GM12878 (cell line): ENCODE results near the gene AIF1. TPM values are rescaled to one million over a fixed set of nuclear protein-coding genes. Genes with fewer than 3 reads are reported as not detected.
A peak's percentile ranks its signal among the peaks of the same experiment; 100 is the strongest.

ENCODE experiments used
- ATAC-seq: fragments of 200-7000 bp; cut with Tn5 transposase; 3 replicates; pipeline ENCODE4 v1.9.1; 2020; ENCODE audit warnings: mild to moderate bottlenecking, moderate library complexity
- BruUV-seq: library from RNA; stranded (reverse); fragments of 400-500 nt; replicated peaks from 2 replicates; lab custom pipeline; 2021; lab: Mats Ljungman, UMichigan
- CTCF ChIA-PET: fragments of 300-600 bp; sonication (Branson Sonifier 250); formaldehyde crosslinking; extraction: SDS; loops from one replicate; lab custom pipeline; 2021; ENCODE audit warnings: inconsistent platforms; lab: Yijun Ruan, JAX
- POLR2A ChIA-PET: fragments of 350-600 bp; formaldehyde crosslinking; extraction: SDS; loops from one replicate; lab custom pipeline; 2021; ENCODE audit warnings: inconsistent platforms; lab: Charles Lee
- RAD21 ChIA-PET: fragments of 300-600 bp; sonication (Branson Sonifier 250); formaldehyde crosslinking; loops from one replicate; lab custom pipeline; 2023; ENCODE audit warnings: antibody characterized with exemption; ENCODE audit not compliant: unreplicated experiment; lab: Charles Lee
- SMC1A ChIA-PET: fragments of 300-600 bp; sonication (Branson Sonifier 250); formaldehyde crosslinking; loops from one replicate; lab custom pipeline; 2023; ENCODE audit not compliant: unreplicated experiment, uncharacterized antibody; lab: Charles Lee
- DNase-seq: peaks from one replicate; pipeline ENCODE4 v3.0.0-alpha.2; 2011; ENCODE audit warnings: low read depth, low spot score
- FAIRE-seq: peaks from 3 replicates; lab custom pipeline; 2011; peaks lifted over from hg19 to GRCh38; lab: Jason Lieb, UNC
- H2AFZ ChIP-seq: 2 replicates; pipeline ENCODE4 v1.6.0; 2011; ENCODE audit warnings: low read depth, low read length, control low read depth; ENCODE audit not compliant: control insufficient read depth
- H3K27ac ChIP-seq: 2 replicates; pipeline ENCODE4 v1.5.1; 2011; ENCODE audit warnings: control low read depth; ENCODE audit not compliant: control insufficient read depth, insufficient read depth
- H3K27me3 ChIP-seq, 2 experiments: replicated peaks in 1 of 2; 2 replicates each; pipeline versions ENCODE4 v1.6.0 to v1.6.1; 2011; ENCODE audit warnings: low read length in 1 of 2; ENCODE audit not compliant: control insufficient read depth in 2 of 2, insufficient read depth in 2 of 2
- H3K36me3 ChIP-seq, 2 experiments: 2 replicates each; pipeline ENCODE4 v1.5.1; 2011; ENCODE audit warnings: low read length in 1 of 2; ENCODE audit not compliant: control insufficient read depth in 2 of 2, insufficient read depth in 2 of 2
- H3K4me1 ChIP-seq: 2 replicates; pipeline ENCODE4 v1.6.1; 2011; ENCODE audit warnings: mild to moderate bottlenecking, low read length, moderate library complexity, mixed read lengths; ENCODE audit not compliant: control insufficient read depth, insufficient read depth
- H3K4me2 ChIP-seq: 2 replicates; pipeline ENCODE4 v1.6.0; 2011; ENCODE audit warnings: control low read depth; ENCODE audit not compliant: control insufficient read depth, insufficient read depth
- H3K4me3 ChIP-seq: fragments of 200-600 bp; sonication (generic); 2 replicates; pipeline ENCODE4 v1.5.1; 2016
- H3K79me2 ChIP-seq: 2 replicates; pipeline ENCODE4 v1.6.0; 2011; ENCODE audit warnings: low read length; ENCODE audit not compliant: control insufficient read depth, insufficient read depth
- H3K9ac ChIP-seq: 2 replicates; pipeline ENCODE4 v1.8.0; 2011; ENCODE audit warnings: low read length, control low read depth, mixed read lengths; ENCODE audit not compliant: control insufficient read depth, insufficient read depth
- H3K9me3 ChIP-seq: replicated peaks from 3 replicates; pipeline ENCODE4 v1.5.1; 2011; ENCODE audit warnings: mild to moderate bottlenecking, low read length; ENCODE audit not compliant: control insufficient read depth, insufficient read depth
- H4K20me1 ChIP-seq: 2 replicates; pipeline ENCODE4 v1.6.0; 2011; ENCODE audit not compliant: control insufficient read depth, insufficient read depth
- BMI1 ChIP-seq: fragments of 450-650 bp; IDR thresholded peaks from 2 replicates; pipeline ENCODE4 v1.6.1; 2016; ENCODE audit warnings: mild to moderate bottlenecking, moderate library complexity, borderline replicate concordance
- CHD2 ChIP-seq: IDR thresholded peaks from 2 replicates; pipeline ENCODE4 v1.6.1; 2011; ENCODE audit warnings: low read depth, low read length, improper control_type of control experiment, borderline replicate concordance
- E4F1 ChIP-seq: fragments of 450-650 bp; IDR thresholded peaks from 2 replicates; pipeline ENCODE4 v1.6.1; 2018; ENCODE audit warnings: borderline replicate concordance, mild to moderate bottlenecking; ENCODE audit not compliant: partially characterized antibody
- HDGF ChIP-seq: fragments of 450-650 bp; IDR thresholded peaks from 2 replicates; pipeline ENCODE4 v1.6.1; 2016; ENCODE audit warnings: antibody characterized with exemption
- IRF4 ChIP-seq: IDR thresholded peaks from 2 replicates; pipeline ENCODE4 v1.6.1; 2011; ENCODE audit warnings: low read depth, low read length
- MXI1 ChIP-seq: fragments of 150-350 bp; IDR thresholded peaks from 2 replicates; pipeline ENCODE4 v1.6.1; 2011; ENCODE audit warnings: low read depth, mild to moderate bottlenecking, inconsistent platforms, low read length, improper control_type of control experiment
- NFIC ChIP-seq: IDR thresholded peaks from 2 replicates; pipeline ENCODE4 v1.6.1; 2012; ENCODE audit warnings: low read depth, mild to moderate bottlenecking, inconsistent platforms, low read length, moderate library complexity
- NFXL1 ChIP-seq: fragments of 450-650 bp; IDR thresholded peaks from 2 replicates; pipeline ENCODE4 v1.6.1; 2017; ENCODE audit warnings: antibody characterized with exemption, mild to moderate bottlenecking, borderline replicate concordance
- NFYA ChIP-seq: IDR thresholded peaks from 2 replicates; pipeline ENCODE4 v1.6.1; 2011; ENCODE audit warnings: low read depth, mild to moderate bottlenecking, low read length, improper control_type of control experiment, borderline replicate concordance
- POLR2AphosphoS5 ChIP-seq: IDR thresholded peaks from 2 replicates; pipeline ENCODE4 v1.6.1; 2011; ENCODE audit warnings: mild to moderate bottlenecking, low read length, inconsistent platforms
- RAD51 ChIP-seq: fragments of 450-650 bp; IDR thresholded peaks from 2 replicates; pipeline ENCODE4 v1.6.1; 2016; ENCODE audit warnings: moderate library complexity, mild to moderate bottlenecking, inconsistent platforms
- SMAD1 ChIP-seq: fragments of 450-650 bp; IDR thresholded peaks from 2 replicates; pipeline ENCODE4 v1.6.1; 2018; ENCODE audit warnings: mild to moderate bottlenecking, low read depth; ENCODE audit not compliant: partially characterized antibody
- SUZ12 ChIP-seq: fragments of 200-600 bp; sonication (generic); IDR thresholded peaks from one replicate; pipeline ENCODE4 v1.6.1; 2018; ENCODE audit warnings: antibody characterized with exemption, mild to moderate bottlenecking; ENCODE audit not compliant: unreplicated experiment
- TBL1XR1 ChIP-seq: IDR thresholded peaks from 2 replicates; pipeline ENCODE4 v1.6.1; 2012; ENCODE audit warnings: low read depth, low read length, improper control_type of control experiment
- USF1 ChIP-seq: IDR thresholded peaks from 2 replicates; pipeline ENCODE4 v1.6.1; 2011; ENCODE audit warnings: borderline replicate concordance, low read depth, mild to moderate bottlenecking, moderate library complexity, mixed read lengths, low read length; ENCODE audit not compliant: insufficient read depth; ENCODE audit errors: extremely low read length
- ZBED1 ChIP-seq: IDR thresholded peaks from 2 replicates; pipeline ENCODE4 v1.6.1; 2016; ENCODE audit warnings: borderline replicate concordance
- WGBS: methylation state at CpG from one replicate; pipeline ENCODE4 v1.1.6; 2016; ENCODE audit warnings: low lambda C conversion rate; ENCODE audit not compliant: insufficient replicate concordance, insufficient coverage; ENCODE audit errors: missing lambda C conversion rate; 5-methylcytosine and 5-hydroxymethylcytosine counted together
- in situ Hi-C: fragments of 300-500 bp; cut with MboI; formaldehyde crosslinking; loops from 9 replicates; pipeline ENCODE4 v1.14.3; 2018; ENCODE audit warnings: mixed read lengths
- intact Hi-C: fragments of 100-400 bp; cut with micrococcal nuclease; formaldehyde crosslinking; loops from one replicate; pipeline ENCODE4 v1.14.2; 2022; ENCODE audit not compliant: unreplicated experiment
- polyA plus RNA-seq, 11 experiments: library from polyadenylated mRNA; depleted of rRNA in 4 of 11; unstranded in 6 of 11; stranded (reverse) in 5 of 11; fragments of >200 nt; fragmentation: Nextera tagmentation in 4 of 11; fragmentation: Illumina TruSeq in 1 of 11; extraction: Ambion mirVana in 4 of 11; extraction: Trizol in 1 of 11; gene quantifications; 1 replicate in 1 of 11; 2 replicates in 10 of 11; pipeline versions ENCODE4 v1.2.1 to v1.2.3, GENCODE V29; 2011 to 2016; ENCODE audit warnings: inconsistent platforms in 2 of 11, missing spikeins in 2 of 11, low read depth in 1 of 11
- total RNA-seq, 4 experiments: library from RNA; depleted of rRNA in 3 of 4; stranded (reverse); fragments of >200 nt in 3 of 4; fragmentation: Illumina TruSeq in 1 of 4; extraction: Trizol in 1 of 4; gene quantifications; 2 replicates each; pipeline versions ENCODE4 v1.2.1 to v1.2.3, GENCODE V29; 2013 to 2021

The AIF1 gene
- total and polyA plus RNA-seq, 10 of the 15 experiments (the other 5 are each of a cell fraction or from before 2014, with no cell fraction given): 1.9 to 256 (median 134) TPM

GRCh38 chr6:31621991-31622390 lies 7.0 kb downstream of the AIF1 start:
- Histone ChIP-seq H3K27ac (peak overlapping the region; percentile 96), H3K36me3 (peaks cover 26 to 32% of the 10 kb centered on the region in 2 experiments), H3K4me2 (peak overlapping the region; percentile 74), H3K4me1 (peaks cover 3% of the 10 kb centered on the region), H3K79me2 (peaks cover 39% of the 10 kb centered on the region), H3K4me3 (peak overlapping the region; percentile 86), H3K27me3 (no peaks in the 10 kb centered on the region), H3K9ac (peak overlapping the region; percentile 99), H3K9me3 (no peaks in the 10 kb centered on the region), H2AFZ (no peak overlapping the region), H4K20me1 (peaks cover 4% of the 10 kb centered on the region; the same call in 1 of the 2 replicates)
- FAIRE-seq (no peak), ATAC-seq (no peak), DNase-seq (no peak)
- 7% methylated on average over 4 of the region's 4 CpGs for WGBS
- intact Hi-C loops (no loop called here), in situ Hi-C loops (no loop called here)
- ChIA-PET CTCF (interaction anchor here (0.9 to 3.0 kb wide), 11 partner anchors 22 to 81 kb away, joined by 3 to 17 read pairs (median 4); partner anchors contain the start of genes ABHD16A, ATP6V1G2, BAG6 and LY6G5C), POLR2A (interaction anchor here (0.6 to 5.2 kb wide), 19 partner anchors 12 to 313 kb away, joined by 3 to 58 read pairs (median 3); partner anchors contain the start of genes ABHD16A, APOM, BAG6 and C6orf47), SMC1A (interaction anchor here (0.7 to 2.9 kb wide), 16 partner anchors 12 to 241 kb away, joined by 3 to 15 read pairs (median 4); partner anchors contain the start of genes BAG6, C6orf47, DDX39B and GPANK1), RAD21 (interaction anchor here (0.6 to 2.6 kb wide), 7 partner anchors 23 to 208 kb away, joined by 3 to 11 read pairs (median 3); partner anchors contain the start of genes ATP6V1G2, BAG6, NFKBIL1 and TNF)
- no TSS peak for BruUV-seq
- no peak for TF ChIP-seq MXI1
- TF ChIP-seq SUZ12: no peak
- TF ChIP-seq POLR2AphosphoS5: no peak
- no peak for TF ChIP-seq USF1
- TF ChIP-seq SMAD1: no peak
- TF ChIP-seq TBL1XR1: no peak
- no peak for TF ChIP-seq CHD2
- TF ChIP-seq ZBED1: no peak
- no peak for TF ChIP-seq NFIC
- no peak for TF ChIP-seq HDGF
- TF ChIP-seq BMI1: no peak
- TF ChIP-seq NFXL1: no peak
- TF ChIP-seq E4F1: no peak
- no peak for TF ChIP-seq RAD51
- TF ChIP-seq NFYA: no peak
- no peak for TF ChIP-seq IRF4
